ENCODE results near the gene HLA-DRA.
"Not testable (repeated sequence)": the region's sequence is repeated elsewhere in the genome, so short reads cannot be mapped to it uniquely, and the experiment has no call there.

The HLA-DRA gene

GRCh38 chr6:32442977-32443552 is 3.4 kb downstream of the HLA-DRA start:
- FAIRE-seq (no peak), DNase-seq (ENCODE audit: insufficient read length, low spot score) (no peak)
- no peak for TF ChIP-seq POLR2A (IDR thresholded peaks at IDR 0.05; ENCODE audit: low read depth, low read length)

- no peak for FAIRE-seq
- no peak for TF ChIP-seq POLR2A (IDR thresholded peaks at IDR 0.05; ENCODE audit: low read depth, low read length)
Measured at GRCh38 chr6:32444433-32444832, 4.7 kb downstream of the HLA-DRA start.

GRCh38 chr6:32445321-32445854 is 5.7 kb downstream of the HLA-DRA start:
- no peak for FAIRE-seq
- TF ChIP-seq POLR2A (IDR thresholded peaks at IDR 0.05; ENCODE audit: low read depth, low read length) = no peak
- DNase-seq (ENCODE audit: insufficient read length, low spot score) = no peak

More at GRCh38 chr6:32444433-32444832, 4.7 kb downstream of the HLA-DRA start:
- no peak for DNase-seq (ENCODE audit: insufficient read length, low spot score)

GRCh38 chr6:32447932-32448331 is 8.2 kb downstream of the HLA-DRA start:
- DNase-seq (ENCODE audit: insufficient read length, low spot score) = no peak
- FAIRE-seq = no peak
- TF ChIP-seq POLR2A (IDR thresholded peaks at IDR 0.05; ENCODE audit: low read depth, low read length) = no peak

GRCh38 chr6:32449088-32449736 is 9.5 kb downstream of the HLA-DRA start:
- FAIRE-seq (no peak), DNase-seq (ENCODE audit: insufficient read length, low spot score) (no peak)
- TF ChIP-seq POLR2A (IDR thresholded peaks at IDR 0.05; ENCODE audit: low read depth, low read length) = no peak

GRCh38 chr6:32457054-32457453 is 17.4 kb downstream of the HLA-DRA start:
- TF ChIP-seq POLR2A (IDR thresholded peaks at IDR 0.05; ENCODE audit: low read depth, low read length) = no peak
- FAIRE-seq = no peak
- no peak for DNase-seq (ENCODE audit: insufficient read length, low spot score)

- DNase-seq (ENCODE audit: insufficient read length, low spot score) = no peak
- no peak for FAIRE-seq
- no peak for TF ChIP-seq POLR2A (IDR thresholded peaks at IDR 0.05; ENCODE audit: low read depth, low read length)
Measured at GRCh38 chr6:32459781-32460424, 20.2 kb downstream of the HLA-DRA start.

- no peak for TF ChIP-seq POLR2A (IDR thresholded peaks at IDR 0.05; ENCODE audit: low read depth, low read length)
- DNase-seq (ENCODE audit: insufficient read length, low spot score) = no peak
- FAIRE-seq = no peak
Measured at GRCh38 chr6:32460528-32460927, 20.8 kb downstream of the HLA-DRA start.

GRCh38 chr6:32461493-32461892 is 21.8 kb downstream of the HLA-DRA start:
- no peak for FAIRE-seq
- TF ChIP-seq POLR2A (IDR thresholded peaks at IDR 0.05; ENCODE audit: low read depth, low read length) = no peak
- no peak for DNase-seq (ENCODE audit: insufficient read length, low spot score)

GRCh38 chr6:32462609-32463008 is 22.9 kb downstream of the HLA-DRA start:
- DNase-seq (ENCODE audit: insufficient read length, low spot score) (no peak), FAIRE-seq (no peak)
- TF ChIP-seq POLR2A (IDR thresholded peaks at IDR 0.05; ENCODE audit: low read depth, low read length) = no peak

GRCh38 chr6:32467743-32468503 is 28.2 kb downstream of the HLA-DRA start:
- not testable (repeated sequence) for FAIRE-seq

GRCh38 chr6:32472781-32473375 is 33.2 kb downstream of the HLA-DRA start:
- DNase-seq (ENCODE audit: insufficient read length, low spot score) (no peak), FAIRE-seq (no peak)
- TF ChIP-seq POLR2A (IDR thresholded peaks at IDR 0.05; ENCODE audit: low read depth, low read length) = no peak

More at GRCh38 chr6:32467743-32468503, 28.2 kb downstream of the HLA-DRA start:
- not testable (repeated sequence) for DNase-seq (ENCODE audit: insufficient read length, low spot score)

GRCh38 chr6:32473376-32474348 is 34.0 kb downstream of the HLA-DRA start:
- DNase-seq (ENCODE audit: insufficient read length, low spot score) = not testable (repeated sequence)
- FAIRE-seq = peak; percentile 95
